ENCODE measurements around the gene DISP1.

Gene DISP1

DNA sequence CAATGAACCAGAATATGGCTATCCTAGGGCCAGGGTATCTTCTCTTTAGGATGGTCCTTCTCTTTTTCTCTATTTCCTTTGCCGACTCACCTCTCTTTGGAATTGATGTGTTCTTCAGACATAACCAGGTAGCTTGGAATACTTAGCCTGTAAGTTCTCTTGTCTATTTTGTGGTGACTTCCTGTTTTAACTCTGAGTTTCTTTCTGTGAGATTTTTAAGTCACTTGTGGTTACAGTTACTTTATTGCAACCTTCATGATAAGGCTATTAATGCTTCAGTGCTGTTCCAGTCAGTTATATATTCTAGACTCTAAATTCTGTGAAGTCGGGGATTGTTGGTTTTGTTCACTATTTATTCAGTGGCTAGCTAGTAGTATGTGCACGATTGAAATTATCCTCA is 46.2 kb downstream of the DISP1 start:
- TF ChIP-seq, protein P1, sequence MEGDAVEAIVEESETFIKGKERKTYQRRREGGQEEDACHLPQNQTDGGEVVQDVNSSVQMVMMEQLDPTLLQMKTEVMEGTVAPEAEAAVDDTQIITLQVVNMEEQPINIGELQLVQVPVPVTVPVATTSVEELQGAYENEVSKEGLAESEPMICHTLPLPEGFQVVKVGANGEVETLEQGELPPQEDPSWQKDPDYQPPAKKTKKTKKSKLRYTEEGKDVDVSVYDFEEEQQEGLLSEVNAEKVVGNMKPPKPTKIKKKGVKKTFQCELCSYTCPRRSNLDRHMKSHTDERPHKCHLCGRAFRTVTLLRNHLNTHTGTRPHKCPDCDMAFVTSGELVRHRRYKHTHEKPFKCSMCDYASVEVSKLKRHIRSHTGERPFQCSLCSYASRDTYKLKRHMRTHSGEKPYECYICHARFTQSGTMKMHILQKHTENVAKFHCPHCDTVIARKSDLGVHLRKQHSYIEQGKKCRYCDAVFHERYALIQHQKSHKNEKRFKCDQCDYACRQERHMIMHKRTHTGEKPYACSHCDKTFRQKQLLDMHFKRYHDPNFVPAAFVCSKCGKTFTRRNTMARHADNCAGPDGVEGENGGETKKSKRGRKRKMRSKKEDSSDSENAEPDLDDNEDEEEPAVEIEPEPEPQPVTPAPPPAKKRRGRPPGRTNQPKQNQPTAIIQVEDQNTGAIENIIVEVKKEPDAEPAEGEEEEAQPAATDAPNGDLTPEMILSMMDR (IDR thresholded peaks at IDR 0.05; ENCODE audit: insufficient read depth, missing control alignments) = no peak
- no peak for DNase-seq (ENCODE audit: insufficient read length, low spot score)

More for the DNA sequence above, 46.2 kb downstream of the DISP1 start:
- no peak for FAIRE-seq
